HG03432 (cell line): ENCODE results near the gene C10orf95.
"Not testable (repeated sequence)": the region's sequence is repeated elsewhere in the genome, so short reads cannot be mapped to it uniquely, and the experiment has no call there.

Experiments
- ATAC-seq: cut with Tn5 transposase; IDR thresholded peaks from one replicate; pipeline ENCODE4 v1.9.1; 2021; ENCODE audit warnings: mild to moderate bottlenecking, moderate library complexity; ENCODE audit not compliant: unreplicated experiment

The C10orf95 gene

DNA sequence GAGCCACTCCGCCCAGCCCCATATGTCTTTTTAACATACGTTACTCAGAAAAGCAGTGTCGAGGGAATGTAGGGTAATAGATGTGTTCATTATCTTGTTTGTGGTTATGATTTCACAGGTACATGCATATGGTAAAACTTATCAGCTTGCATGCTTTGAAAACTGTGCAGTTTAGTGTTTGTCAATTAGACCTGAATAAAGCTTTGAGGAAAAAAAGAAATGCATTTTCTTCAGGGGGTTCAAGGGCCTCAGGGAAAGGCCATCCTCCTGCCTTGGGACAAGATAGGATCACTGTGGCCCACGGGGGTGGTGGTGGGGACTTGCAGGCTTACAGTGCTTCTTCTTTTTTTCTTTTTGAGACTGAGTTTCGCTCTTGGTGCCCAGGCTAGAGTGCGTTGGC lies 16.0 kb upstream of the C10orf95 start:
- no peak for ATAC-seq

DNA sequence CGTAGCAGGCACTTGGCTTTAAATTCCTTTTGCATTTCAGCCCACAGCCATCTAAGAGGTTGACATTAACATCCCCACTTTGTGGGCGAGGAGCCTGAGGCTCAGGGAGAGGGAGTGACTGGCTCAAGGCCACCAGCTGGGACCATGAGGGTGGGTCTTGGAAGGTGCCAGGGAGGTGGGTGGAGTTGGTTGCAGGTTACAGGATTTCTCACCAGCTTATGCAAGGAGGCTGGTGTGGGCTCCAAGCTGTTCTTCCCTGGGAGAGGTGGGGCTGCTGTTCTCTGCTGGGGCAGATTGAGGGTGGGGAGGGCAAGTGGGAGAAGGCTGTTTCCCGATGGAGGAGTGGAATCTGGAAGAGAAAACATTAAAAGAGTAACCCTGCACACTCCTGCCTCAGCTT lies 14.1 kb upstream of the C10orf95 start:
- ATAC-seq = no peak

DNA sequence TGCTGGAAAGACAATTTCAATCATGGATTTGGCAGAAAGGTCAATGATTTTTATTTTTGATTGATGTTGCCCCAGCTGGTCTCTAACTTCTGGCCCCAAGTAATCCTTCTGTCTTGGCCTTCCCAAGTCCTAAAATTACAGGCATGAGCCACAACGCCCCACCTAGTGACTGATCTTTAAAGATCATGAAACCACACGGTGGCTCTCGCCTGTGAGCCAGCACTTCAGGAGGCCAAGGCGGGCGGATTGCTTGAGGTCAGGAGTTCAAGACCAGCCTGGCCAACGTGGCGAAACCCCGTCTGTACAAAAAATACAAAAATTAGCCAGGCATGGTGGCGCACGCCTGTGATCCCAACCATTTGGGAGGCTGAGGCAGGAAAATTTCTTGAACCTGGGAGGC lies 12.6 kb upstream of the C10orf95 start:
- ATAC-seq = no peak

DNA sequence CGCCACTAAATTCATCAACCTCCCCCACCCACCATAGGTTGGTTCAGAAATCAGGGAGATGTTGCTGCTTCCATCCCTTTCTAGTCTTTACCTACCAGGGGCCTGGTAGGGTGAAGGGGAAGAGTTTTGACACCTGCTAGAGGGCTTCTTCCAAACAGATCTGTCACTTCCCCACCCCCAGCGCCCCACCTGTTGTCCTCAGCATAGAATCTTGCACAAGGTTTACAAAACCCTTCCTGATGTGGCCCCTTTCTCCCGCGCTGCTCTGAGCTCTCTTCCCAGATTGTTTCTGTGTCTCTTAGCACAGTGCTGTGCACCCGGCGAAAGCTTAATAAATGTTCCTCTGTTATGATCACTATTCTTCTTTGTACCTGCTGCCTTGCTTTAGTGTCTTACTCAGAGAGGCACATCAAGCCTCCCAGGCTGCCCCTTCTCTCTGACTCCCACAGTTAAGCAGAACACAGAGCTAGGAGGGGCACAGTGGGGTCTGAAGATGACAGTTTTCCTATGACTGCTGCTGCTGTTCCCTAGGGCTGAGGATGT lies 11.2 kb upstream of the C10orf95 start:
- no peak for ATAC-seq

DNA sequence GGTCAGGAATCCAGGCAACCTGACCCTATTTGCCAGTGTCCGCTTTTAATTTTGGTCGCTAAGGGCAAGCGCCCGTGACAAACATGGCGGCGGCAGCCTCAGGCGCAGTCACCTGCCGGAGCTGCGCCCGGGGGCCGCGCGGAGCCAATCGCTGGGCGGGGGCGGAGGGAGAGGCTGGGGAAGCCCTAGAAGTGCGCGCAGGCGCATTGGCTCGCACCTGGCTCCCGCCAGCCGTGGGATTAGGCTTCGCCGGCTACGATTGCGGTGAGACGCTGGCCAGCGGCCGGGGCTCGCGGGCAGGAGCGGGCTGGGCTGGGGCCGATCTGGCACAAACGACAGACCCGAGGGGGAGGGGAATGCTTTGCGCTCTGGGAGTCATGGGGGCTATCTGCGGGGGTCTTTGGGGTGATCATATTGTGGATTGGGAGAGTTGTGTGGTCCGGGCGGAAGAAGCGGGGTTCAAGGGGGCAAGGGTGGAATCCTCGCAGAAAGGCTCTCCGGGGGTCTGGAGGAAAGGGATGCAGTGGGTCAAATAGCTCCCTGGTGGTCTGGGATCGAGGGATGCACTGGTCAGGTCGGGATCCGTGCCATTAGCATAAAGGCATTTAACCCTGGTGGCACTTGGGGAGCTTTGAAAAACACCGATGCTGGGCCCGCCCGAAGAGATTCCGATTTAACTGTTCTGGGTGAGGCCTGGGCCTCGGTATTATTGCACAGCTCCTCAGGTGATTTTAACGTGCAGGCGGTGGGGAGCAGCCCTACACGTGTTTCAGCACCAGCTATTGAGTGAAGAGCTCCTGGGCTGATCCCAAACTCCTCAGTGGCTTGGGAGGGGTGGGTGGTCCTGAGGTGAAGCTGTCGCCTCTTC lies 10.1 kb upstream of the C10orf95 start:
- peak; percentile 87 for ATAC-seq

DNA sequence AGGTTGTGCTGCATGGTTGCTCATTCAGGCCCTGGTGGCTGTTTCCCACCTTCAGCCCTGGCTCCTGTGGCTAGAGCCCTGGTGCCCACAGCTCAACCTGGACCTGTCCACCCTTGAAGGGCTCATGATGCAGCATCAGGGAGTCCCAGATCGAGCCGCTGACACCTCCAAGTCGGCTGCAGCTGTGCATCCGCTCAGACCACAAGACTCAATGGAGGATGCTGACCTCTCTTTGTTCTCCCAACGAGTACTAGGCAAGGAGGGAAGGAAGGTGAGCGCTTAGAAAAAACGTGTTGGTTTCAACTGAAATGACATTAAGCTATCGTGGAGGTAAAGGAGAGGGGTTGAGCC lies 9.5 kb upstream of the C10orf95 start:
- peak; percentile 40 for ATAC-seq

DNA sequence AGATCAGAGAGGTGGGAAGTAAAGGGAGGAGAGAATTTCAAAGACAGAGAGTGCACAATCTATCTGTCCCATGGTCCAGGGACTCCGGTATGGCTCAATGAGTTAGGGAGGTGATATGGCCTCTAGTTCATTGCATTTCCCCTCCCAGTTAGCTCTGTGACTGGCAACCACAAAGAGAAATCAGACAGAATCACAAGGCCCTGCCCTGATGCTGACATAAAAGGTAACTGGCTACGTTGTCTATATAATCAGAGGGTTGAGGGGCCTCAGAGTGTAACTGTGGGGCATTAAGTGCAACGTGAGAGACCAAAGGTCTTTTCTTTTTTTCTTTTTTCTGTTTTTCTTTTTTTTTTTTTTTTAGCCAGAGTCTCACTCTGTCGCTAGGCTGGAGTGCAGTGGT lies 7.3 kb upstream of the C10orf95 start:
- ATAC-seq = no peak

DNA sequence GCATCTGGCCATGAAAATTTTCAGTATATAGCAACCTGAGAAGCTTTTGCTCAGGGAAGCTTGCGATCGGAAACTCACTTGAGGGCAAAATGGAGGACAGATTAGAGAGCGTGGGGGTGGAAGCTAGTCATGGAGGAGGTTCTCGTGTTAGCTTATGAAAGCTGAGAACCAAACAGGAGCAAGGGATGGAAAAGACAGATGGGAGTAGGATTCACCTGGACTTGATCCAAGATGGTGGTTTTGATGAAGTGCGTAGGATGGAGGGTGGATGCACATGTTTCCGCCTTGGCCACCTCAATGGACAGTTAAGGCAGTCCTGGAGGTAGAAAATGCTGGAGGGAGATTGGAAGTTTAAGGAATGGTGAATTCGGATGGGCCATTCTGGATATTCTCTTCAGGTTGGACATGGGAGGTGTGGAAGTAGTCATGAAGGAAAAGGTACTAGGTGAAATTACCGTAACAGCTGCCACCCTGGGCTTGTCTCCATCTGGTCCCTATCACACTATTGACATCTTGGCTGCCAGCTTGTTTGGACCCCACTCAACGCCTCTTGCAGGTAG lies 6.3 kb upstream of the C10orf95 start:
- no peak for ATAC-seq

DNA sequence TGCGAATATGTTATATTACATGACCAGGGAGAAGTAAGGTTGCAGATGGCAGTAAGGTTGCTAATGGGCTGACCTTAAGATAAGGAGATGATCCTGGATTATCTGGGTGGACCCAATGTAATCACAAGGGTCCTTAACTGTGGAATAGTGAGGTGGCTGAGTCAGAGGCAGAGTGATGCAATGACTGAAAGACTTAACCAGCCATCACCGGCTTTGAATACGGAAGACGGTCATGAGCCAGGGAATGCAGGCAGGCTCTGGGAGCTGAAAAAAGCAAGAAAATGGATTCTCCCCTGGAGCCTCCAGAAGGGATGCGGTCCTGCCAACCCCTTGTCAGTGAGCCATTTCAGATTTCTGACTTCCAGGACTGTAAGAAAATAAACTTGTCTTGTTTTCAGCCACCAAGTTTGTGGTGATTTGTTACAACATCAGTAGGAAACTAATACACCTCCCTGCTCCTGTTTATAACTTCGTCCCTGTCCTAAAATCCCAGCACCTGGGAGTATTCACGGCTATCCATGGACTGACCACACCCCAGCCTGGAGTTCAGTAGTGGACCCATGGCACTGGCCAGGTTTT lies 4.6 kb upstream of the C10orf95 start:
- no peak for ATAC-seq

DNA sequence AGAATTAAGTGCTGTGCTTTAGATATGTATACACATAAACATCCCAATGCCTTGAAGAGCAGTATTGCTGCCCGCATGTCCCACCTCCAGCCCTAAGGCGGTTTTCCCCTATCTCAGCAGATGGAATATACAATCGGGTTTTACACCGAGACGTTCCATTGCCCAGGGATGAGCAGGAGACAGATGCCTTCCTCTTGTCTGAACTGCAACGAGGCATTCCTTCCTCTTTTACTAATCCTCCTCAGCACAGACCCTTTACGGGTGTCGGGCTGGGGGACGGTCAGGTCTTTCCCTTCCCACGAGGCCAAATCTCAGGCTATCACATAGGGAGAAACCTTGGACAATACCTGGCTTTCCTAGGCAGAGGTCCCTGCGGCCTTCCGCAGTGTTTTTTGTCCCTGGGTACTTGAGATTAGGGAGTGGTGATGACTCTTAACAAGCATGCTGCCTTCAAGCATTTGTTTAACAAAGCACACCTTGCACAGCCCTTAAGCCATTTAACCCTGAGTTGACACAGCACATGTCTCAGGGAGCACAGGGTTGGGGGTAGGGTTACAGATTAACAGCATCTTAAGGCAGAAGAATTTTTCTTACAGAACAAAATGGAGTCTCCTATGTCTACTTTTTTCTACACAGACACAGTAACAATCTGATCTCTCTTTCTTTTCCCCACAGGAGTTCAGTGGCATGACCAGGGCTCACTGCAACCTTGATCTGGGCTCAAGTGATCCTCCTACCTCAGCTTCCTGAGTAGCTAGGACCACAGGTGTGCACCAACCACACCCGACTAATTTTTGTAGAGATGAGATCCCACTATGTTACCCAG lies 3.5 kb upstream of the C10orf95 start:
- not testable (repeated sequence) for ATAC-seq

DNA sequence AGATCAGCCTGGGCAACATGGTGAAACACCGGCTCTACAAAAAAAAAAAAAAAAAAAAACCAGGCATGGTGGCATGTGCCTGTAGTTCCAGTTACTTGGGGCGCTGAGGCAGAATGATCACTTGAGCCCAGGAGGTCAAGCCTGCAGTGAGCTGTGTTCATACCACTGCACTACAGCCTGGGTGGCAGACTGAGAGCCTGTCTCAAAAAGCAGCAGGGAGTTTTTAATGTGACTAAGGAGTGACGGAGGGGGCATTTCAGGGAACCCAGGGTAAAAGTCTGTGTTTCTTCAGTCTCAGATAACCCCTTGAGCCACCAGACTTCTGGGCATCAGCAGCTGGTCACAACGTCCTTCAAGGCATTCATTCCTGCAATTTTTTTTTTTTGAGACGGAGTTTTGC lies 2.2 kb upstream of the C10orf95 start:
- no peak for ATAC-seq

DNA sequence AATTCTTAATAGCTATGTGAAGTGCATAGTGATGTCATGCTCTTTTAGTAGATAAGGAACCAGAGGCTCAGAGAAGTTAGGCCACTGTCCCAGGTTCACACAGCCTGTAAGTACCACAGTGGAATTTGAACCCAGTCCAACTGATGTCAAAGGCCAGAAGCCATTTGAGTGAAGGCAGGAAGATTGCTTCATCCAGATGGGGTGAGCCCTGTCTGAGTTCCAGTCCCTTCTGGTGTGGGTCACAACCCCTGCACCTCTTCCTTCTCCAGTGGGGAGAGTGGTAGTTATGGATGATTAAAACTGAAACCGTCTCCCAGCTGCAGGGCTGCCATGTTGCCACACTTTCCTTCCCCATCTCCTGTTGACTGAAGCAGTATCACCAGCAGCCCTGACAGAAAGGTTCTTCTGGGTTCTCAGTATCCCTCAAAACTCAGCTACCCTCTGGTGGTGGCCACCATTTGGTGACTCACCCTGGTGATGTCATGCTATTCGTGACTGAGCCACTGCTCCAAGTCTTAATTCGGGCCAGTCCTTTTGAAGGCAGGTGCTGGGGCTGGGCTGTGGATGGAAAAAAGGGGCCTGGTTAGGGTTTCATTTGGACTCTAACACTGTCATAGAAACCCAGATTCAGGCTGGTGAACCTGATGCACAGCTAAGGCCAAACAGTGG lies 1.5 kb upstream of the C10orf95 start:
- no peak for ATAC-seq

DNA sequence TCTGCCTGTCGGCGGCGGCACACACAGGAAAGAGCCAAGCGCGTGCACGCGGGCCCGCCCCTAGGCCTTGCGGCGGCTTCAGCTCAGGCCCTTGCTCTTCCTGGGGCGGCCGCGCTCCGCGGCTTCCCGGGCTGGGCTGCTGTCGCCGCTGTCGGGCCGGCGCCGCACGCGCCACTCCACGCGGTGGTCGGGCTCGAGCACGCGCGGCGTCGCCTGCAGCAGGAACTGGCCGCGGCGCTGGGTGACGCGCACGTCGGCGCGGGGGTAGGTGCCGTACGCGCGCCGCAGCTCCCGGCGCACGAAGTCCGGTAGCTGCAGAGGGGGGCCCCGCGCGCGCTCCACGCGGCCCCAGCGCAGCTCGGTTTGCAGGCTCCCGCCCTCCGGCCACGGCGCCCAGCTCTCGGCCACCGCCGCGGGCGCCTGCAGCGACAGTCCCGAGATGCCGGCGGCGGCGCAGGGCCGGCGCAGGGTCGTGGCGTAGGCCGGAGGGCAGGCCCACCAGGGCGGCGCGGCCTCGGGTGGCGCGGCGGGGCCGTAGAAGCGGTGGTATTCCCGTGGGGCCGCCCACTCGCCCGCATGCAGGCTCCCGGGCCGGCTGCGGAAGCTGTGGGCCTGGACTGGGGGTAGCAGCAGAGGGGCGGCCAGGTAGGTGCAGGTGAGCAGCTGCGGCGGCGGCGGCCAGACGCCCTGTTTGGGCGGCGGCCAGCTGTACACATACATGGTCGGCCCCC lies 804 bp downstream of the C10orf95 start:
- peak; percentile 79 for ATAC-seq

DNA sequence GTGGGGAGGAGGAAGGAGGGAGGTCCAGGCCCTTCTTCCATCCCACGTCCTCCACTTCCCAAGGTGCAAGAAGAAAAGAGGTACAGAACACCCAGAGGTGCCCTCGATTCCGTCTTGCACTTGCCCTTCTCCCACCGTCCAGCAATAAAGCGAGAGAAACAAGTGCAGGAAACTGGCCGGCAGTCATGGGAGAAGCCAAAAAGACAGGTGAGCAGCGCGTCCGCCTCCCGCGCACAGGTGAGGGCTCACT lies 1.3 kb downstream of the C10orf95 start:
- ATAC-seq = no peak

DNA sequence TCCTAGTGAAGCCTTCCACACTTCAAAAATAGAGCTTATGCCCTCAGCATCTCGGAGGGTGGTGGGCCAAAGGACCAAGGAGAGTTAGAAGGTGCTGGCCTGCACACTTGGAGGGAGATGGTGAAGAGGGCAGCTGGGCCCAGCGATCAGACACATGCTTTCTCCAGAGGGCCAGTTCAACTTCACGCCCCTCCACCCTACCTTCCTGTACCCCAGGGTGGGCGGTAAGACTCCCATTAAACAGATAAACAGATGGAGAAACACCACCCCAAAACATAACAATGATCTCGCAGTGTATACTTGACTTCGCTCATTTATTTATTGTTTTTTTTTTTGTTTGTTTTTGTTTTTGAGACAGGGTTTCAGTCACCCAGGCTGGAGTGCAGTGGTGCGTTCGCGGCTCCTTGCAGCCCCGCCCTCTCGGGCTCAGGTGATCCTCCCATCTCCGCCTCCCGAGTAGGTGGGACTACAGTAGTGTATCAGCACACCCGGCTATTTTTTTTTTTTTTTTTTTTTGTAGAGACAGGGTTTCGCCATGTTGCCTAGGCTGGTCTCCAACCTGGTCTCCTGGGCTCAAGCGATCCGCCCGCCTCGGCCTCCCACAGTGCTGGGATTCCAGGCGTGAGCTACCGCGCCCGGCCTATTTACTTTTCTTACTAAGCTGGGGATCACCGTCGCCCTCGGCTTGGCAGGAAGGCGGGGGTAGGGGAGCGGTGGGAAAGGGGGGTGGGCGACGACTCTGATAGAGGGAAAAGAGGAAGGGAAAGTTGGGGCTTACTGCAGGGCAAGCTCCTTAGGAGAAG lies 1.8 kb downstream of the C10orf95 start:
- peak; percentile 46 for ATAC-seq

DNA sequence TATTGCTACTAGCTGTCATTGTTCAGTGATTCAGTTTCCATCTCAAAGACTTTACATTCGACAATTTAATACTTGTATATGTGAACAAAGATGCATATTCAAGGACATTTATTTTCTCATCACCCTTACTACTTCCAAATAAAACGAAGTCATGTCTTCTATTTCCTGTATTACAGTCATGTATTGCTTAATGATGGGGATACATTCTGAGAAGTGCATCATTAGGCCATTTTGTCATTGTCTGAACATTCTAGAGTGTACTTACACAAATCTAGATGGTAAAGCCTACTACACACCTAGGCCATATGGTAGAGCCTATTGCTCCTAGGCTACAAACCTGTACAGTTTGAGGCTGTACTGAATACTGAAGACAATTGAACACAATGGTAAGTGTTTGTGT lies 6.5 kb downstream of the C10orf95 start:
- no peak for ATAC-seq

DNA sequence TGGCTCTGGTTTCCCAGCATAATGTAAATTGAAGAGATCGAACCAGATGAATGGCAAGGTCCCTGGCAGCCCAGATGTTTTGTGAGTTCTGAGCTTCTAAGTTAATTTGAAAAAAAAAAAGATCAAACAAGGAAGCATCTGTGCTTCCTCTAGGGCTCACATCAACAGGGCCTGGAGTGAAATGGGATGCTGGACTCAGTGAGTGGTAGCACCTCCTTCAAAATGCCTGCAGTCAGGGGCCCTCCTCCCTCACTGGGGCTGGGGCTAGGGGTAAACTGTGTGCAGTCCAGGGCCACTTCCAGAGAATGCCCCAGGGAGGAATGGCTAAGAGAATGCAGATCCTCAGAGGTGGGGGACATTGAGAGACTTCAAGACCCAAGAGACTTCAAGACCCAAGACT lies 13.0 kb downstream of the C10orf95 start:
- no peak for ATAC-seq

DNA sequence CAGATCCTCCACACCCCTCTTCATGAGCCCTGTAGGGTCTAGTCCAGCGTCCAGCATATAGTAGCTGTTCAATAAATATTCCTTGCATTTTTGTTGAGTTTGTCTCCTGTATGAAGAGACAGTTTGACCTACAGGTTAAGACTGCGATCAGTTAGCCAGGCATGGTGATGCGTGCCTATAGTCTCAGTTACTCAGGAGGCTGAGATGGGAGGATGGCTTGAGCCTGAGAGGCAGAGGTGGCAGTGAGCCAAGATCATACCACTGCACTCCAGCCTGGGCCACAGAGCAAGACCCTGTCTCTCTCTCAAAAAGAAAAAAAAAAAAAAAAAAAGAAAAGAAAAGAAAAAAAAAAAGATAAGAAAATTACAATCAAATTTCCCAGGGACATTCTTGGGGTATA lies 13.8 kb downstream of the C10orf95 start:
- ATAC-seq = no peak

DNA sequence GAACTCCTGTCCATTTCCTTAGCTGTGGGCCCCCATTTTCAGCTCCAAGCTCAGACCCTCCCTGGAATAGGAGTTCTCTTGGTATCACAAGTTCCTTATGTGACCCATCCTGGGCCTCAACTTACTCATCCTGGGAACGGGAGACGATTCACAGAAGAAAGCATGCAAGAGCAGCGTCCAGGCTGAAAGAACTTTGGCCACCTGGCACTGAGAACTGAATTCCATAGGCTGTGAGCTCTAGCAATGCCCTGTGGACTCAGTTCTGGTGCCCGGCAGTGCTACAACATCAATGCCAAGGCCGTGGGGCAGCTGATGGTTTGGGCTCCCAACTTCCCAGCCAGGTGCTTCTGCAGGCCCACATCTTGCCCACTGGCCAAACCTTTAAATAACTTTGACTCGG lies 15.0 kb downstream of the C10orf95 start:
- no peak for ATAC-seq
